HepG2 (cell line): Measurements from ENCODE around the gene CHRNB2. TPM values are rescaled to one million over a fixed set of nuclear protein-coding genes. Genes with fewer than 3 reads are reported as not detected.

Experiments used
- EHMT2 ChIP-seq: fragments of 200-600 bp; sonication (generic); IDR thresholded peaks from 2 replicates; pipeline ENCODE4 v1.7.0; 2017; ENCODE audit warnings: antibody characterized with exemption, low read depth, low read length, borderline replicate concordance
- HIVEP1 ChIP-seq: sonication (generic); formaldehyde crosslinking; IDR thresholded peaks from 2 replicates; pipeline ENCODE4 v1.4.0; 2020; ENCODE audit warnings: mild to moderate bottlenecking, missing genetic modification reagents
- HNRNPL ChIP-seq: fragments of 200-400 bp; formaldehyde crosslinking; IDR thresholded peaks from 2 replicates; pipeline ENCODE4 v1.6.1; 2017; ENCODE audit warnings: mild to moderate bottlenecking, low read depth, low read length
- JUN ChIP-seq: sonication (generic); formaldehyde crosslinking; IDR thresholded peaks from 2 replicates; pipeline ENCODE4 v1.4.0; 2020; ENCODE audit warnings: mild to moderate bottlenecking, missing genetic modification reagents
- NONO ChIP-seq, 2 experiments: fragments of 450-650 bp in 1 of 2; sonication (generic) in 1 of 2; formaldehyde crosslinking in 1 of 2; IDR thresholded peaks in 1 of 2; conservative IDR thresholded peaks in 1 of 2; 2 replicates each; pipeline versions ENCODE4 v1.6.1 to v1.8.0; 2017 to 2022; ENCODE audit warnings: mild to moderate bottlenecking in 1 of 2, missing genetic modification reagents in 1 of 2, moderate library complexity in 1 of 2
- NR2F2 ChIP-seq: IDR thresholded peaks from 2 replicates; pipeline ENCODE4 v1.6.1; 2012; ENCODE audit warnings: low read depth, inconsistent platforms, borderline replicate concordance
- ONECUT2 ChIP-seq: sonication (generic); formaldehyde crosslinking; IDR thresholded peaks from 2 replicates; pipeline ENCODE4 v1.4.0; 2020; ENCODE audit warnings: missing genetic modification reagents
- POLR2AphosphoS2 ChIP-seq: IDR thresholded peaks from 2 replicates; pipeline ENCODE4 v1.6.1; 2011; ENCODE audit warnings: low read depth, low read length, improper control_type of control experiment
- RFX3 ChIP-seq: IDR thresholded peaks from 2 replicates; pipeline ENCODE4 v1.6.1; 2016; ENCODE audit warnings: missing biosample characterization, missing genetic modification reagents
- RORA ChIP-seq: sonication (generic); formaldehyde crosslinking; IDR thresholded peaks from 2 replicates; pipeline ENCODE4 v1.5.0; 2020; ENCODE audit warnings: mild to moderate bottlenecking, missing genetic modification reagents, moderate library complexity
- TMF1 ChIP-seq: sonication (generic); formaldehyde crosslinking; IDR thresholded peaks from 2 replicates; pipeline ENCODE4 v1.8.1; 2022; ENCODE audit warnings: low read depth, missing genetic modification reagents
- ZBTB34 ChIP-seq: sonication (generic); formaldehyde crosslinking; IDR thresholded peaks from 2 replicates; pipeline ENCODE4 v1.8.0; 2022; ENCODE audit warnings: mild to moderate bottlenecking, missing genetic modification reagents
- ZBTB7A ChIP-seq: sonication (generic); formaldehyde crosslinking; IDR thresholded peaks from 2 replicates; pipeline ENCODE4 v1.8.0; 2022; ENCODE audit warnings: mild to moderate bottlenecking, missing genetic modification reagents
- ZFP41 ChIP-seq: sonication (generic); formaldehyde crosslinking; IDR thresholded peaks from 2 replicates; pipeline ENCODE4 v1.4.0; 2020; ENCODE audit warnings: mild to moderate bottlenecking, missing genetic modification reagents, borderline replicate concordance
- ZGPAT ChIP-seq: IDR thresholded peaks from 2 replicates; pipeline ENCODE4 v1.6.1; 2016; ENCODE audit warnings: mild to moderate bottlenecking
- ZMAT5 ChIP-seq: sonication (generic); formaldehyde crosslinking; IDR thresholded peaks from 2 replicates; pipeline ENCODE4 v1.5.0; 2020; ENCODE audit warnings: mild to moderate bottlenecking, low read depth, missing genetic modification reagents, borderline replicate concordance
- ZNF121 ChIP-seq: sonication (generic); formaldehyde crosslinking; IDR thresholded peaks from 2 replicates; pipeline ENCODE4 v1.5.0; 2020; ENCODE audit warnings: mild to moderate bottlenecking, missing genetic modification reagents
- ZNF567 ChIP-seq: sonication (generic); formaldehyde crosslinking; IDR thresholded peaks from 2 replicates; pipeline ENCODE4 v1.8.1; 2023; ENCODE audit warnings: mild to moderate bottlenecking, missing genetic modification reagents, borderline replicate concordance
- ZSCAN30 ChIP-seq: sonication (generic); formaldehyde crosslinking; IDR thresholded peaks from 2 replicates; pipeline ENCODE4 v1.5.0; 2020; ENCODE audit warnings: mild to moderate bottlenecking, missing genetic modification reagents
- polyA plus RNA-seq, 8 experiments: library from polyadenylated mRNA; depleted of rRNA in 3 of 8; stranded (reverse) in 7 of 8; unstranded in 1 of 8; fragments of >200 nt; fragmentation: Illumina TruSeq in 4 of 8; extraction: Trizol in 4 of 8; gene quantifications; 2 replicates each; pipeline versions ENCODE4 v1.2.1 to v1.2.3, GENCODE V29; 2011 to 2016; ENCODE audit warnings: low read depth in 4 of 8, missing spikeins in 1 of 8, mixed read lengths in 1 of 8; ENCODE audit not compliant: insufficient read depth in 1 of 8
- total RNA-seq, 5 experiments: library from RNA; depleted of rRNA; stranded (reverse); fragments of >200 nt; fragmentation: Illumina TruSeq; extraction: Trizol; gene quantifications; 2 replicates each; pipeline ENCODE4 v1.2.3, GENCODE V29; 2016; ENCODE audit warnings: low read depth in 1 of 5
- TF ChIP-seq, protein P1 (sequence below): sonication (generic); IDR thresholded peaks from 2 replicates; pipeline ENCODE4 v1.6.1; 2016; ENCODE audit warnings: low read depth, borderline replicate concordance
- TF ChIP-seq, protein P2 (sequence below): sonication (generic); formaldehyde crosslinking; IDR thresholded peaks from 2 replicates; pipeline ENCODE4 v1.5.1; 2020; ENCODE audit warnings: missing genetic modification reagents, mild to moderate bottlenecking, borderline replicate concordance
- TF ChIP-seq, protein P3 (sequence below): sonication (generic); formaldehyde crosslinking; conservative IDR thresholded peaks from 2 replicates; pipeline ENCODE4 v1.8.0; 2022; ENCODE audit warnings: mild to moderate bottlenecking, moderate library complexity, missing genetic modification reagents

CHRNB2 gene
- total and polyA plus RNA-seq, 2 of the 13 experiments (the other 11 are each of a cell fraction or from before 2014, with no cell fraction given) = 0.03 to 0.07 TPM

GRCh38 chr1:154567386-154568156, at the start of gene CHRNB2 (continued):
- TF ChIP-seq POLR2AphosphoS2 = no peak
- TF ChIP-seq, protein P1, sequence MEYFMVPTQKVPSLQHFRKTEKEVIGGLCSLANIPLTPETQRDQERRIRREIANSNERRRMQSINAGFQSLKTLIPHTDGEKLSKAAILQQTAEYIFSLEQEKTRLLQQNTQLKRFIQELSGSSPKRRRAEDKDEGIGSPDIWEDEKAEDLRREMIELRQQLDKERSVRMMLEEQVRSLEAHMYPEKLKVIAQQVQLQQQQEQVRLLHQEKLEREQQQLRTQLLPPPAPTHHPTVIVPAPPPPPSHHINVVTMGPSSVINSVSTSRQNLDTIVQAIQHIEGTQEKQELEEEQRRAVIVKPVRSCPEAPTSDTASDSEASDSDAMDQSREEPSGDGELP = peak; percentile 56; the same call in 1 of the 2 replicates
- no peak for TF ChIP-seq ZNF567
- TF ChIP-seq EHMT2 = no peak; the same call in 1 of the 2 replicates
- peak; percentile 88 for TF ChIP-seq ZGPAT (CRISPR knock-in tag)
- TF ChIP-seq RORA = no peak
- 0 out of 2 replicates have a peak, but pooled peaks have one; percentile 33 for TF ChIP-seq ONECUT2
- TF ChIP-seq, protein P2, sequence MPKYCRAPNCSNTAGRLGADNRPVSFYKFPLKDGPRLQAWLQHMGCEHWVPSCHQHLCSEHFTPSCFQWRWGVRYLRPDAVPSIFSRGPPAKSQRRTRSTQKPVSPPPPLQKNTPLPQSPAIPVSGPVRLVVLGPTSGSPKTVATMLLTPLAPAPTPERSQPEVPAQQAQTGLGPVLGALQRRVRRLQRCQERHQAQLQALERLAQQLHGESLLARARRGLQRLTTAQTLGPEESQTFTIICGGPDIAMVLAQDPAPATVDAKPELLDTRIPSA (CRISPR knock-in tag) = peak; percentile 58; the same call in 1 of the 2 replicates
- TF ChIP-seq ZNF121 (CRISPR knock-in tag) = no peak
- TF ChIP-seq JUN (CRISPR knock-in tag) = no peak
- TF ChIP-seq, protein P3, sequence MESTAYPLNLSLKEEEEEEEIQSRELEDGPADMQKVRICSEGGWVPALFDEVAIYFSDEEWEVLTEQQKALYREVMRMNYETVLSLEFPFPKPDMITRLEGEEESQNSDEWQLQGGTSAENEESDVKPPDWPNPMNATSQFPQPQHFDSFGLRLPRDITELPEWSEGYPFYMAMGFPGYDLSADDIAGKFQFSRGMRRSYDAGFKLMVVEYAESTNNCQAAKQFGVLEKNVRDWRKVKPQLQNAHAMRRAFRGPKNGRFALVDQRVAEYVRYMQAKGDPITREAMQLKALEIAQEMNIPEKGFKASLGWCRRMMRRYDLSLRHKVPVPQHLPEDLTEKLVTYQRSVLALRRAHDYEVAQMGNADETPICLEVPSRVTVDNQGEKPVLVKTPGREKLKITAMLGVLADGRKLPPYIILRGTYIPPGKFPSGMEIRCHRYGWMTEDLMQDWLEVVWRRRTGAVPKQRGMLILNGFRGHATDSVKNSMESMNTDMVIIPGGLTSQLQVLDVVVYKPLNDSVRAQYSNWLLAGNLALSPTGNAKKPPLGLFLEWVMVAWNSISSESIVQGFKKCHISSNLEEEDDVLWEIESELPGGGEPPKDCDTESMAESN (CRISPR knock-in tag) = peak; percentile 98
- no peak for TF ChIP-seq ZBTB34 (CRISPR knock-in tag)
- no peak for TF ChIP-seq NR2F2
- peak; percentile 79; the same call in 1 of the 2 replicates for TF ChIP-seq ZBTB7A (CRISPR knock-in tag)
- no peak for TF ChIP-seq ZMAT5 (CRISPR knock-in tag)
- no peak for TF ChIP-seq HNRNPL
- TF ChIP-seq ZSCAN30 (CRISPR knock-in tag) = peak; percentile 25; the same call in 1 of the 2 replicates
- no peak for TF ChIP-seq ZFP41 (CRISPR knock-in tag)
- TF ChIP-seq NONO (IDR thresholded peaks at IDR 0.05) = no peak
- TF ChIP-seq NONO (CRISPR knock-in tag; conservative IDR thresholded peaks at IDR 0.05) = no peak
- no peak for TF ChIP-seq RFX3
- no peak for TF ChIP-seq HIVEP1 (CRISPR knock-in tag)
- peak; percentile 98 for TF ChIP-seq TMF1 (CRISPR knock-in tag)
